ENCODE measurements around the gene AMELX. TPM values are rescaled to one million over a fixed set of nuclear protein-coding genes. Genes with fewer than 3 reads are reported as not detected.

Gene AMELX
- total and polyA plus RNA-seq, 2 of the 8 experiments (the other 6 are each of a cell fraction or from before 2014, with no cell fraction given) = not detected

- Histone ChIP-seq H3K18ac (ENCODE audit: extremely low read depth, low read length) (no peak overlapping the region), H2AK5ac (ENCODE audit: low read depth, low read length) (no peak overlapping the region), H3K4me1 (replicated peaks in 1 of 4; ENCODE audit: control insufficient read depth in 3 of 4, insufficient read depth in 4 of 4, low read length in 3 of 4) (no peaks in the 10 kb centered on the region), H3K27me3 (replicated peaks in 1 of 4; ENCODE audit: control insufficient read depth in 3 of 4, extremely low read depth in 1 of 4, insufficient read depth in 3 of 4, low read length in 3 of 4) (no peaks in the 10 kb centered on the region), H3K9me3 (ENCODE audit: insufficient read depth in 2 of 2, low read depth in 1 of 2, low read length in 1 of 2) (no peaks in the 10 kb centered on the region), H3K27ac (ENCODE audit: low read depth, low read length) (no peak overlapping the region), H3K79me2 (ENCODE audit: control insufficient read depth in 1 of 2, insufficient read depth in 2 of 2, low read length in 2 of 2) (no peaks in the 10 kb centered on the region), H3K4ac (replicated peaks; ENCODE audit: insufficient read length, low read depth, low read length) (no peak overlapping the region), H3K9ac (replicated peaks in 1 of 4; ENCODE audit: extremely low read depth in 1 of 4, low read depth in 3 of 4, low read length in 3 of 4) (no peak overlapping the region), H4K8ac (ENCODE audit: extremely low read depth, insufficient read depth, low read length) (no peak overlapping the region), H4K91ac (replicated peaks; ENCODE audit: insufficient read length, low read length) (no peak overlapping the region), H3K79me1 (ENCODE audit: low read depth, low read length) (no peaks in the 10 kb centered on the region), H2AFZ (ENCODE audit: low read length) (no peak overlapping the region), H3K4me2 (ENCODE audit: insufficient read depth in 1 of 2, low read depth in 2 of 2, low read length in 2 of 2) (no peak overlapping the region), H2BK20ac (ENCODE audit: low read length) (no peak overlapping the region), H3K36me3 (ENCODE audit: control insufficient read depth in 2 of 4, insufficient read depth in 4 of 4, low read length in 3 of 4) (no peaks in the 10 kb centered on the region), H3K14ac (ENCODE audit: insufficient read length) (no peak overlapping the region), H2BK12ac (ENCODE audit: low read depth, low read length) (no peak overlapping the region), H2BK120ac (replicated peaks; ENCODE audit: low read depth, low read length) (no peak overlapping the region), H2BK15ac (ENCODE audit: low read length) (no peak overlapping the region), H3K23ac (ENCODE audit: insufficient read length) (no peak overlapping the region), H3K4me3 (ENCODE audit: extremely low read depth in 1 of 4, insufficient read depth in 2 of 4, low read depth in 3 of 4, low read length in 4 of 4) (no peak overlapping the region), H4K5ac (ENCODE audit: insufficient read length, low read depth, low read length) (no peak overlapping the region), H3K56ac (replicated peaks; ENCODE audit: insufficient read length, low read depth, low read length) (no peak overlapping the region), H2BK5ac (ENCODE audit: low read depth, low read length) (no peak overlapping the region), H4K20me1 (replicated peaks in 1 of 2; ENCODE audit: control insufficient read depth in 1 of 2, insufficient read depth in 2 of 2, low read length in 2 of 2) (no peaks in the 10 kb centered on the region), H3K23me2 (ENCODE audit: low read depth, low read length) (no peaks in the 10 kb centered on the region)
- FAIRE-seq (no peak), DNase-seq (ENCODE audit: low read depth in 1 of 2, low spot score in 2 of 2) (no peak)
- no CpG with 5 or more reads among the region's 9 CpGs for WGBS, 2 experiments (ENCODE audit: extremely low coverage in 1 of 2, insufficient coverage in 1 of 2, insufficient read length in 1 of 2, insufficient replicate concordance in 2 of 2, low coverage in 1 of 2, low lambda C conversion rate in 2 of 2, missing lambda C conversion rate in 1 of 2)
- ChIA-PET CTCF (ENCODE audit: partially characterized antibody) (interaction anchor here (0.6 kb wide), 1 partner anchor 35 kb away, joined by 3 read pairs; no protein-coding TSS in a partner anchor), POLR2A (ENCODE audit: partially characterized antibody) (no interaction called here)
- TF ChIP-seq POLR2AphosphoS5 (IDR thresholded peaks at IDR 0.05; ENCODE audit: low read depth, low read length) (no peak), ASH2L (IDR thresholded peaks at IDR 0.05; ENCODE audit: low read length) (no peak), USF2 (IDR thresholded peaks at IDR 0.05; ENCODE audit: low read length) (no peak), JUN (IDR thresholded peaks at IDR 0.05; ENCODE audit: low read depth, low read length) (no peak), SUZ12 (IDR thresholded peaks at IDR 0.05; ENCODE audit: low read length) (no peak)
Observed at GRCh38 chrX:11298600-11298999, 5.4 kb downstream of the AMELX start.
